HepG2 (cell line): ENCODE results near the gene KRTAP1-3. TPM values are rescaled to one million over a fixed set of nuclear protein-coding genes. Genes with fewer than 3 reads are reported as not detected.

Experiments used
- FOXC1 ChIP-seq: sonication (generic); formaldehyde crosslinking; IDR thresholded peaks from 2 replicates; pipeline ENCODE4 v1.8.0; 2022; ENCODE audit warnings: mild to moderate bottlenecking, missing genetic modification reagents, borderline replicate concordance
- MYC ChIP-seq: sonication (generic); formaldehyde crosslinking; IDR thresholded peaks from 2 replicates; pipeline ENCODE4 v1.9.0; 2021; ENCODE audit warnings: missing genetic modification reagents, borderline replicate concordance
- NFE2L1 ChIP-seq: sonication (generic); formaldehyde crosslinking; IDR thresholded peaks from 2 replicates; pipeline ENCODE4 v1.4.0; 2020; ENCODE audit warnings: missing genetic modification reagents, mild to moderate bottlenecking, borderline replicate concordance
- PCBP1 ChIP-seq: fragments of 200-400 bp; formaldehyde crosslinking; IDR thresholded peaks from 2 replicates; pipeline ENCODE4 v1.6.1; 2017; ENCODE audit warnings: mild to moderate bottlenecking, low read depth, low read length, borderline replicate concordance
- SOX5 ChIP-seq: IDR thresholded peaks from 2 replicates; pipeline ENCODE4 v1.6.1; 2016; ENCODE audit warnings: borderline replicate concordance
- THAP11 ChIP-seq: IDR thresholded peaks from 2 replicates; pipeline ENCODE4 v1.6.1; 2016; ENCODE audit warnings: missing biosample characterization, missing genetic modification reagents
- THAP8 ChIP-seq: sonication (generic); formaldehyde crosslinking; IDR thresholded peaks from 2 replicates; pipeline ENCODE4 v1.5.1; 2020; ENCODE audit warnings: missing genetic modification reagents, mild to moderate bottlenecking, borderline replicate concordance
- ZC3H4 ChIP-seq: sonication (generic); formaldehyde crosslinking; IDR thresholded peaks from 2 replicates; pipeline ENCODE4 v1.4.0; 2020; ENCODE audit warnings: missing genetic modification reagents, borderline replicate concordance
- ZKSCAN1 ChIP-seq: fragments of 150-350 bp; IDR thresholded peaks from 2 replicates; pipeline ENCODE4 v1.6.1; 2014; ENCODE audit warnings: low read length
- ZNF317 ChIP-seq: sonication (generic); formaldehyde crosslinking; IDR thresholded peaks from 2 replicates; pipeline ENCODE4 v1.5.0; 2020; ENCODE audit warnings: mild to moderate bottlenecking, missing genetic modification reagents
- ZNF318 ChIP-seq: sonication (generic); formaldehyde crosslinking; IDR thresholded peaks from 2 replicates; pipeline ENCODE4 v1.4.0; 2020; ENCODE audit warnings: mild to moderate bottlenecking, missing genetic modification reagents
- ZNF468 ChIP-seq: sonication (generic); formaldehyde crosslinking; IDR thresholded peaks from 2 replicates; pipeline ENCODE4 v1.8.0; 2022; ENCODE audit warnings: mild to moderate bottlenecking, moderate library complexity, missing genetic modification reagents
- polyA plus RNA-seq, 8 experiments: library from polyadenylated mRNA; depleted of rRNA in 3 of 8; stranded (reverse) in 7 of 8; unstranded in 1 of 8; fragments of >200 nt; fragmentation: Illumina TruSeq in 4 of 8; extraction: Trizol in 4 of 8; gene quantifications; 2 replicates each; pipeline versions ENCODE4 v1.2.1 to v1.2.3, GENCODE V29; 2011 to 2016; ENCODE audit warnings: low read depth in 4 of 8, missing spikeins in 1 of 8, mixed read lengths in 1 of 8; ENCODE audit not compliant: insufficient read depth in 1 of 8
- total RNA-seq, 5 experiments: library from RNA; depleted of rRNA; stranded (reverse); fragments of >200 nt; fragmentation: Illumina TruSeq; extraction: Trizol; gene quantifications; 2 replicates each; pipeline ENCODE4 v1.2.3, GENCODE V29; 2016; ENCODE audit warnings: low read depth in 1 of 5
- TF ChIP-seq, protein P1 (sequence below): sonication (generic); formaldehyde crosslinking; IDR thresholded peaks from 2 replicates; pipeline ENCODE4 v1.5.0; 2020; ENCODE audit warnings: missing genetic modification reagents
- TF ChIP-seq, protein P2 (sequence below): sonication (generic); formaldehyde crosslinking; IDR thresholded peaks from 2 replicates; pipeline ENCODE4 v1.5.1; 2020; ENCODE audit warnings: missing genetic modification reagents, mild to moderate bottlenecking, borderline replicate concordance

The KRTAP1-3 gene
- total and polyA plus RNA-seq, 2 of the 13 experiments (the other 11 are each of a cell fraction or from before 2014, with no cell fraction given): not detected

DNA sequence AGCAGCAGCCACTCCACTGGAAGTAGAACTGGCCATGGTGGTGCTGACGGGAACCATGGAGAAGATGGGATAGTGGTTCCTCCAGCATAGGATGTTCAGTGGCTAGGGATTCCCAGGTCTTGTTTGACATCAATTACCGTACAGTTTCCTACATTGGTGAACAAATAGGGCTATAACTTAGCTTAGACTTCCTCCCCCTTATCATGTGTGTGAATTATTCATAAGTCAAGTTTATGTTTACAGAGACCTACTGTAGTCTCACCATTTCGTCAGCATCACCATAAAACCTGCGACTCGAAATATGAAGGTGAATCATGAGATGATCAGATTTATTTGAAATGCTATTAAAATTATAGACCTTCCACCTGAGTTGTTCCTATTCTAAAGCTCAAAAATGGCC lies 24.1 kb upstream of the KRTAP1-3 start (continued):
- no peak for TF ChIP-seq ZNF318
- TF ChIP-seq ZNF468 (CRISPR knock-in tag): no peak
- TF ChIP-seq THAP11 (CRISPR knock-in tag): no peak
- TF ChIP-seq ZNF317 (CRISPR knock-in tag): no peak
- no peak for TF ChIP-seq ZC3H4 (CRISPR knock-in tag)
- TF ChIP-seq ZKSCAN1: no peak
- TF ChIP-seq, protein P1, sequence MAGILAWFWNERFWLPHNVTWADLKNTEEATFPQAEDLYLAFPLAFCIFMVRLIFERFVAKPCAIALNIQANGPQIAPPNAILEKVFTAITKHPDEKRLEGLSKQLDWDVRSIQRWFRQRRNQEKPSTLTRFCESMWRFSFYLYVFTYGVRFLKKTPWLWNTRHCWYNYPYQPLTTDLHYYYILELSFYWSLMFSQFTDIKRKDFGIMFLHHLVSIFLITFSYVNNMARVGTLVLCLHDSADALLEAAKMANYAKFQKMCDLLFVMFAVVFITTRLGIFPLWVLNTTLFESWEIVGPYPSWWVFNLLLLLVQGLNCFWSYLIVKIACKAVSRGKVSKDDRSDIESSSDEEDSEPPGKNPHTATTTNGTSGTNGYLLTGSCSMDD (CRISPR knock-in tag): no peak
- TF ChIP-seq, protein P2, sequence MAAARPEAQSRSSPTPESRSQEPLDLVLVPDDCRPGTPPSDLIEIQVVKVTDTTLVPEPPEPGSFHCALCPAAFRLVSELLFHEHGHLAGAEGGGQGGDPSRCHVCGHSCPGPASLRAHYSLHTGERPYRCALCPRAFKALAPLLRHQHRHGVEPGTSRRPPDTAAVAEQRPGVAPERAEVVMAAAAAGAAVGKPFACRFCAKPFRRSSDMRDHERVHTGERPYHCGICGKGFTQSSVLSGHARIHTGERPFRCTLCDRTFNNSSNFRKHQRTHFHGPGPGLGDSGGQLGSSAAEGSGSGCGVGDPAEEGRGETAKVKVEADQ (CRISPR knock-in tag): no peak
- no peak for TF ChIP-seq MYC
- no peak for TF ChIP-seq SOX5 (CRISPR knock-in tag)
- no peak for TF ChIP-seq NFE2L1 (CRISPR knock-in tag)
- TF ChIP-seq FOXC1 (CRISPR knock-in tag): no peak
- TF ChIP-seq THAP8: no peak
- no peak for TF ChIP-seq PCBP1
